PFSK-1 (cell line): ENCODE results near the gene SLC24A4.

Experiments
- FOXP2 ChIP-seq: optimal IDR thresholded peaks from 2 replicates; pipeline ENCODE3; 2011; ENCODE audit warnings: borderline replicate concordance, control low read depth, inconsistent platforms; ENCODE audit not compliant: insufficient read depth; ENCODE audit errors: extremely low read length, extremely low read depth
- POLR2AphosphoS5 ChIP-seq: IDR thresholded peaks from 2 replicates; pipeline ENCODE4 v1.6.1; 2012; ENCODE audit warnings: low read depth, mild to moderate bottlenecking, control low read depth, low read length, moderate library complexity
- REST ChIP-seq, 2 experiments: IDR thresholded peaks; 2 replicates each; pipeline versions ENCODE4 v1.6.1 to v1.8.0; 2011 to 2012; ENCODE audit warnings: low read depth in 2 of 2, low read length in 2 of 2, control low read depth in 1 of 2, inconsistent platforms in 1 of 2, mild to moderate bottlenecking in 1 of 2, moderate library complexity in 1 of 2; ENCODE audit not compliant: insufficient read depth in 1 of 2
- SIN3A ChIP-seq: IDR thresholded peaks from 2 replicates; pipeline ENCODE4 v1.6.1; 2012; ENCODE audit warnings: mild to moderate bottlenecking, low read length, moderate library complexity, borderline replicate concordance; ENCODE audit not compliant: insufficient read depth
- TAF1 ChIP-seq: IDR thresholded peaks from 2 replicates; pipeline ENCODE4 v1.6.1; 2012; ENCODE audit warnings: low read length, control low read depth, borderline replicate concordance; ENCODE audit not compliant: insufficient read depth

The SLC24A4 gene

GRCh38 chr14:92511453-92512238, 188.7 kb downstream of the SLC24A4 start:
- no peak for TF ChIP-seq SIN3A
- no peak for TF ChIP-seq TAF1
- no peak for TF ChIP-seq POLR2AphosphoS5
- no peak for TF ChIP-seq FOXP2
- TF ChIP-seq REST (IDR thresholded peaks at IDR 0.05; ENCODE audit: insufficient read depth in 1 of 2, low read depth in 2 of 2, low read length in 2 of 2): no peak

- TF ChIP-seq TAF1 (no peak), POLR2AphosphoS5 (no peak), FOXP2 (no peak), REST (IDR thresholded peaks at IDR 0.05; ENCODE audit: insufficient read depth in 1 of 2, low read depth in 2 of 2, low read length in 2 of 2) (no peak), SIN3A (no peak)
These were observed 189.8 kb downstream of the SLC24A4 start for GRCh38 chr14:92512807-92513203.

GRCh38 chr14:92513204-92513965, 190.4 kb downstream of the SLC24A4 start, which contains the start of gene RIN3:
Gene RIN3, plus strand, starts transcription at chr14:92513781. Its CDS starts 152 bp downstream, at chr14:92513933.
- TF ChIP-seq REST (IDR thresholded peaks at IDR 0.05; ENCODE audit: insufficient read depth in 1 of 2, low read depth in 2 of 2, low read length in 2 of 2): no peak
- TF ChIP-seq TAF1: no peak
- TF ChIP-seq POLR2AphosphoS5: no peak
- no peak for TF ChIP-seq SIN3A
- no peak for TF ChIP-seq FOXP2

GRCh38 chr14:92513966-92514843, 191.2 kb downstream of the SLC24A4 start:
- TF ChIP-seq TAF1 (no peak), SIN3A (no peak), REST (IDR thresholded peaks at IDR 0.05; ENCODE audit: insufficient read depth in 1 of 2, low read depth in 2 of 2, low read length in 2 of 2) (no peak), POLR2AphosphoS5 (no peak), FOXP2 (no peak)
